Fibroblast of lung (primary cell): ENCODE results near the gene SPRYD3.

Experiments used
- CTCF ChIP-seq, 2 donors: IDR thresholded peaks in 1 of 2; conservative IDR thresholded peaks in 1 of 2; 1 replicate in 1 of 2; 2 replicates in 1 of 2; pipeline ENCODE4 v1.5.1; 2011 to 2012; ENCODE audit warnings: low read length in 2 of 2, control low read depth in 1 of 2, inconsistent platforms in 1 of 2, low read depth in 1 of 2, mild to moderate bottlenecking in 1 of 2
- EZH2 ChIP-seq: IDR thresholded peaks from 2 replicates; pipeline ENCODE4 v1.5.1; 2012; ENCODE audit warnings: low read length, control low read depth, mild to moderate bottlenecking; ENCODE audit errors: missing control alignments

DNA sequence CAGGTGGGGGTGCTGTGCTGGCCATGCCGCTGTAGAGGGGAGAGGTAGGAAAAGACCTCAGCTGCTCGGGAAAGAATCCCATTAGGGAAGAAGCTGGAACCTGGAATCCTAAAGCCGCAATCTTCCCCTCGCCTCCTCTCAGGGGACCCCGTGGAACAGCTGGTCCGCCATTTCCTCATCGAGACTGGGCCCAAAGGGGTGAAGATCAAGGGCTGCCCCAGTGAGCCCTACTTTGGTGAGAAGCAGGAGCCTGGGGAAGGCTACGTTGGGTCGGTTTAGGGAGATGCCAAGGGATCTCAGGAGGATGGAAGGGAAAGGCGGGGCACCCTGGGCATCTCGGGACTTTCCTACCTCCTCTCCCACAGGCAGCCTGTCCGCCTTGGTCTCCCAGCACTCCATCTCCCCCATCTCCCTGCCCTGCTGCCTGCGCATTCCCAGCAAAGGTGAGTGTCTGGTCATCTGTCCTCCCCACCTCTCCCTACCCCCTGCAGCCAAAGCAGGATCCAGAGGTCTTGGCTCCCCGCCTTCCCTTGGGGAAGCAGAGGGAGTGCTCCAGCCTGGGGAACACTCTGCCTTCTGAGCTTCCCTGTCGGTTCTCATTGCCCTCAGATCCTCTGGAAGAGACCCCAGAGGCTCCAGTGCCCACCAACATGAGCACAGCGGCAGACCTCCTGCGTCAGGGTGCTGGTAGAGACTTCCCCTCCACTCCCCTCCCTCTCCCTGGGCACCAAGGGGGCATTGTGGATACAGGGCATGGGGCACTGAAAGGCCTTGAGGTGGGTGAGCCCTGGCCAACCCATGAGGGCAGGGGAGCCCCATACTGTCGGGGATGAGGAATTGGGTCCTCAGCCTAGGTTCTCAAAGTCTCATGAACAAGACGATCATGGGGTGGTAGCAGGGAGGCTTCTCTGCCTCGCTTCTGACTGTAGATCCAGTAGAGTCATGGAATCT lies 16.9 kb downstream of the SPRYD3 start:
- no peak for TF ChIP-seq CTCF (conservative IDR thresholded peaks at IDR 0.05 in 1 of 2, IDR thresholded peaks at IDR 0.05 in 1 of 2; ENCODE audit: low read depth in 1 of 2, low read length in 2 of 2)
- no peak for TF ChIP-seq EZH2
